ENCODE data around the gene SLC44A1.

DNA sequence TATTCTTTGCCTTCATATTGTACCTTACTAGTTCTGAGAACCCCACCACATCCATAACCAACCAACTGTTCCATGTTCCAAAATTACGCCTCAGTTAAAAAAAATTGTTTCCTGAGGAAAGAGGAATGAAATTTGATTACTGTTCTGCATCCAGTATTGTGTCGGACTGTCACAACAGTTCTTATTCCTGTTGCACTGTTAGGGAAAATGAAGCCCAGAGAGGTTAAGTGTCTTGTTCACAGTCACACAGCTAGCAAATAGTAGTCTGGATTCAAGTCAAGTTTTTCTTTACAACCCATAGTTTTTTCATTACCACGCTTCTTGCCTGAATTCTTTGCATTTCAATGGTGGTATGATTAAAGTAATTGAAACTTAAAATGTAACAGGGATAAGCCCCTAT, 207.7 kb downstream of the SLC44A1 start:
- TF ChIP-seq, protein P1, sequence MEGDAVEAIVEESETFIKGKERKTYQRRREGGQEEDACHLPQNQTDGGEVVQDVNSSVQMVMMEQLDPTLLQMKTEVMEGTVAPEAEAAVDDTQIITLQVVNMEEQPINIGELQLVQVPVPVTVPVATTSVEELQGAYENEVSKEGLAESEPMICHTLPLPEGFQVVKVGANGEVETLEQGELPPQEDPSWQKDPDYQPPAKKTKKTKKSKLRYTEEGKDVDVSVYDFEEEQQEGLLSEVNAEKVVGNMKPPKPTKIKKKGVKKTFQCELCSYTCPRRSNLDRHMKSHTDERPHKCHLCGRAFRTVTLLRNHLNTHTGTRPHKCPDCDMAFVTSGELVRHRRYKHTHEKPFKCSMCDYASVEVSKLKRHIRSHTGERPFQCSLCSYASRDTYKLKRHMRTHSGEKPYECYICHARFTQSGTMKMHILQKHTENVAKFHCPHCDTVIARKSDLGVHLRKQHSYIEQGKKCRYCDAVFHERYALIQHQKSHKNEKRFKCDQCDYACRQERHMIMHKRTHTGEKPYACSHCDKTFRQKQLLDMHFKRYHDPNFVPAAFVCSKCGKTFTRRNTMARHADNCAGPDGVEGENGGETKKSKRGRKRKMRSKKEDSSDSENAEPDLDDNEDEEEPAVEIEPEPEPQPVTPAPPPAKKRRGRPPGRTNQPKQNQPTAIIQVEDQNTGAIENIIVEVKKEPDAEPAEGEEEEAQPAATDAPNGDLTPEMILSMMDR (IDR thresholded peaks at IDR 0.05) = no peak
- no peak for TF ChIP-seq POLR2AphosphoS5 (IDR thresholded peaks at IDR 0.05)
